ENCODE data around the gene PCCA. TPM values are rescaled to one million over a fixed set of nuclear protein-coding genes. Genes with fewer than 3 reads are reported as not detected.

PCCA gene
- total RNA-seq, 1 experiment from 2014 or later, result 14.8 TPM

DNA sequence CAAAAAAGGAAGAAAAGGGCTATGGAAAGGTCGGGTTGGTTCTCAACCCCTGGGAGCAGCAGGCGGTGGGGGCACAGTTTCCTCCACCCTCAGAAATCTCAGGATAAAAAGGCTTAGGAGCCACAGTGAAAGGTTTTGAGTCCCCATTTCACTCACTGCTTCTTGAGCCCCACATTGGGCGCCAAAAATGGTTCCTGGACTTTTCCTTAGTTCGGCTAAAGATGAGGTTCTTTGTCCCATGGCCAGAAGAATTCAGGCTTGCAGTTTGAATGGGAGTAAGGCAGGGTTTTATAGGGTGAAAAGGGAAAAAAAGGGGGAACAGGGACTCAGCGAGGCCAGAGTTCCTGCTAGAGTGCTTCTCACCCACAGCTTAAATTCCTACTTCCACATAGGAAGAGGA lies 320.2 kb downstream of the PCCA start:
- no peak for DNase-seq (ENCODE audit: low spot score)

GRCh38 chr13:100423375-100423774 lies 334.5 kb downstream of the PCCA start:
- no peak for DNase-seq (ENCODE audit: low spot score)

GRCh38 chr13:100428986-100429385 lies 340.1 kb downstream of the PCCA start:
- DNase-seq (ENCODE audit: low spot score), result no peak

- no peak for DNase-seq (ENCODE audit: low spot score)
Observed at GRCh38 chr13:100432611-100433010, 343.7 kb downstream of the PCCA start.

- DNase-seq (ENCODE audit: low spot score), result no peak
Observed at GRCh38 chr13:100433475-100433874, 344.6 kb downstream of the PCCA start.

DNA sequence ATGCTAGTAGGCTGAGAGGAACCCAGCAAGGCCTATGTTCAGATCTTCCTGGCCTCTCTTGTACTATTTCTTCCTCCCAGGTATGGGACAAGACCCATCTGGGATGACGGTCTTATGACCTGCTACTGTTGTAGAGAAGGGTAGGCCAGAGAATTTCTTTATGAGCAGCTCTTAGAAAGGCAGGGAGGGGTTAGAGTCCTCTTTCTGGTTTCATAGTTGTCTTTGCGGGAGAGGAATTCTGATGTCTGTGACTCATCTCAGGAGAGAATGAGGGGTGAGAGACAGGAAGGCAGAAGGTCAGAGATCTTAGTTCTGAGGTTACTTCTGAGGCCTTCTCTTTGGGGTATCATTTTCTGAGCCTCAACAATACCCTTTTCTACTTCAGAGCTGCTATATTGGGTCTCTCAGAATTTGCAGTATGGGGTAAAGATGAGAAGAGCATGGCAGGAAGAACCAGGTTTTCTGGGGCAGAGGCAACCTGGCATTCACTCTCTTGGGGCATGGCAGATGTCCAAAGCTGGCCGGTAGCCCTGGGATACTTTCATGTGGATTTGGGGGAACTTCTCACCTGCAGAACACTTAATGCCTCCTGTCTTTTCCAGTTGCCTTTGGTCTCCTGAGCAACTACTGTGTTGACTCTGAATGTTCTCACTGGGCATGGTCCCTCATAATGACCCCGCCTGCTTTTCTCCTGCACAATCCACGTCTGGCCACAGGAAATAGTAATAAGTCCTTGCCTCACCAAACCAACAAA lies 345.3 kb downstream of the PCCA start:
- no peak for DNase-seq (ENCODE audit: low spot score)

- no peak for DNase-seq (ENCODE audit: low spot score)
Observed at GRCh38 chr13:100436099-100436498, 347.2 kb downstream of the PCCA start.

DNA sequence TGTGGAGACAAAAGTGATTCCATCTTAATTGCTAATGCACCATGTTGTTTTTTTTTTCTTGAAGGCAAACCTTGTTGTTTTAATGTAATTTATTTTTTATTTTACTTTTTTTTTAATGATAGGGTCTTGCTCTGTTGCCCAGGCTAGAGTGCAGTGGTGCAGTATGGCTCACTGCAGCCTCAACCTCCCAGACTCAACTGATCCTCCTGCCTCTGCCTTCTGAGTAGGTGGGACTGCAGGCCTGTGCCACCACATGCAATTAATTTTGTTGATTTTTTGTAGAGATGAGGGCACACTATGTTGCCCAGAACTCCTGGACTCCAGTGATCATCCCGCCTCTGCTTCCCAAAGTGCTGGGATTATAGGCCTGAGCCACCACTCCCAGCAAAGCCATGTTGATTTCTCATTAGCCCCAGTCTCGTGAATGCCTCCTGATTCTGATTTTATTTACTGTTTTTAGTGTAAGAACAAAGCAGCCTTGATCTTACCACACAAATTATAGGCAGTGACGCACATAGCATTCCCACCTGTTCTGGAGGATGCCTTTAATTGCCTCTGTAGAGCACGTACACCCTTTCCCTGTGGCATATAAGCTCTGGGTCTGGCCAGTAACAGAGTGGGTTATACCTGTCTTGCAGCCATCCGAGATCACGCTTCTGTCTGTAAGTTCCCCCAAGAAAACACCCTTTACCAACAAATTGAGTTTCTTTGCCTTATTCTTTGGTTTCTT lies 349.3 kb downstream of the PCCA start:
- DNase-seq (ENCODE audit: low spot score), result no peak

DNA sequence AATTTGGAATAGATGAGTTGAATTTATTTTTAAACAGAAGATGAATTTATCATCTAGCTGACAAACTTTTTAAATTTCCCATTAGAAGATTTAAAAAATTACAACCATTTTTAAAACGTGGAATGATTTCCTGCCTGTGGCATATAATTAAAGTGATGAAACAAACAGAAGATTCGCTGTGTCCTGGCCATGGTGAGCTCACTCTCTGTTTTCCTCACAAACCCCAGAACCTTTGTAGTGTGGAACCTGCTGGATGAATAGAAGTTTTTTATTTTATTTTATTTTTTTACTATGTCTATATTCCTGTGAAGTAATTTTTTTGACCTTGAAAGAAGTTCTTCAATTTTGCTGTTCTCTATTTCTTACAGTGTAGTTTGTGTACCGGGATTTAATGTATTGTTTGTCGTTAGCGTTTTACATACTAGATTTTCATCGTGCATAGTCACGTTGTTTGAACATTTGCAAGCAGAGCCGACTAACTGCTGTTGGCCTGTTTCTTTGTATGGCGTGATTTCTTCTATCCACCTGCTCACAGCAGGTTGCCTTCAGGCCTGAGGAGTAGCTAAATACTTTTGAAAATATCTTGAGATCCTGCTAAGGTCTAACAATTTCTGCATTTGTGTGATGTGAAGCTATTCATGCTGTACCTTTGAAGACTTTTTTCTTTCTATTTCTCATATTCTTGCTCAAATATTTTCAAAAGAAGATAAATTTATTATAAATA lies 350.5 kb downstream of the PCCA start:
- DNase-seq (ENCODE audit: low spot score), result no peak

- DNase-seq (ENCODE audit: low spot score), result no peak
Observed at GRCh38 chr13:100440751-100441425, 352.0 kb downstream of the PCCA start.

- DNase-seq (ENCODE audit: low spot score), result no peak
Observed at GRCh38 chr13:100442095-100442832, 353.4 kb downstream of the PCCA start.

DNA sequence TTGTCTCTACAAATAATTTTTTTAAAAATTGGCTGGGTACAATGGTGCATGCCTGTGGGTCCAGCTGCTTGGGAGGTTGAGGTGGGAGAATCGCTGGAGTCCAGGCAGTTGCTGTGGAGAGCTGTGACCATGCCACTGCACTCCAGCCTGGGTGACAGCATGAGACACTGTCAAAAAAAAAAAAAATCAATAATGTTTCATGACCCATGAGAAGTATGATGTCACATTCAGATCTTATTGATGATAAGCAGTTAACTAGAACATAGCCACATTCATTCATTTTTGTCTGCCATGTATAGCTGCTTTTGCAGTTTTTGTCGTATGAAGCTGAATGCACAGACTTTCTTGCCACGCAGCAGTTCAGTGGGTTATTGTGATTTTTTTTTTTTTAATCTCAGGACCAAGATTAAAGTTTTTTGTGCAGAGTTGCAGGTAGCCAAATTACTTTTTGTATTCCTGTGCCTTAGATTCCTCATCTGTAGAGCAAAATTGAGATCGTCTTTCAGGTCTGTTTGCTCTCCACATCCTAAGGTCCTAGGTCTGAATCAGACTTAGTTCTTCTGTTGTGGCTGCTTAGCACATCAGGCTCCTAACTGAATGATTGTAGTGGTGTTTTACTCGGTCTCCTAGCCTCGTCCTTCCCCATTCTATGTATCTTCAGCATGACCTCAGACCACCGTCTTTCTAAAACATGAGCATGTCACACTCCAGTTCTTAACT lies 354.5 kb downstream of the PCCA start:
- no peak for DNase-seq (ENCODE audit: low spot score)

DNA sequence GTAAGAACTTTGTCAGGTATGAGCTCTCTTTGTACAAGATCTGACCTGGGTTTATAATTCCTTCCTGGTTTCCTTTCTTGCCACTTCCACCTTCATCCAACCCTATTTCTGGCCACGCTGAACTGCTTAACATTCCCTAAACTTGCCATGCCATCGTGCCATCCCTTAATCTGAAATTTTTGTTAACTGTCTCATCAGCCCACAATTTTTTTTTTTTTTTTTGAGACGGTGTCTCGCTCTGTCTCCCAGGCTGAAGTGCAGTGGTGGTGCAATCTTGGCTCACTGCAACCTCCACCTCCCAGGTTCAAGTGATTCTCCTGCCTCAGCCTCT lies 355.1 kb downstream of the PCCA start:
- DNase-seq (ENCODE audit: low spot score), result no peak

GRCh38 chr13:100447831-100448230 lies 358.9 kb downstream of the PCCA start:
- no peak for DNase-seq (ENCODE audit: low spot score)

DNA sequence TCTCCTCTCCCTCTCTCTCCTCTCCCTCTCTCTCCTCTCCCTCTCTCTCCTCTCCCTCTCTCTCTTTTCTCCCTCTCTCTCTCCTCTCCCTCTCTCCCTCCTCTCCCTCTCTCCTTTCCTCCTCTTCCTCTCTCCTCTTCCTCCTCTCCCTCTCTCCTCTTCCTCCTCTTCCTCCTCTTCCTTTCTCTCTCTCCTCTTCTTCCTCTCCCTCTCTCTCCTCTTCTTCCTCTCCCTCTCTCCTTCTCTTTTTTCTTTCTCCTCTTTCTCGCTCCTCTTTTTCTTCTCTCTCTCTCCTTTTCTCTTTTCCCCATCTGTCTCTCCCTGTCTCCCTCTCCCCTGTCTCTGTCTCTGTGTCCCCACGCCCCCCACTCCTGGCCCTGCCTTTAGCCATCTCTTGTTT lies 363.0 kb downstream of the PCCA start:
- DNase-seq (ENCODE audit: low spot score), result no peak

DNA sequence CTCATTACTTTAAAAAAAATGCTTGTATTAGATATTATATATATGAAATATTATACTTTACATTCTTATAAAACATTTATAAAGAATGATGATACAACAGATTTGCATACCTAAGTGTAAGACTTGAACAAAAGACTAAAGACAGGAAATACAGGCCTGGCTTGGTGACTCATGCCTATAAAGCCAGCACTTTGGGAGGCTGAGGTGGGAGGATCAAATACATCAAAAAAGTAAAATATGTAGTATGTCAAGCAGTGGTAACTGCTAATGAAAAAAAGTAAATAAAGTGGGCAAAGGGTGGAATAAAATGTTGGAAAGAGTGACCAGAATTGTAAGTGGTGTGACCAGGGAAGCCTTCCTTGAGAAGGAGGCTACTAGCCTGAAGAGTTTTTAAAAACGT lies 366.0 kb downstream of the PCCA start:
- DNase-seq (ENCODE audit: low spot score), result peak; percentile 57

DNA sequence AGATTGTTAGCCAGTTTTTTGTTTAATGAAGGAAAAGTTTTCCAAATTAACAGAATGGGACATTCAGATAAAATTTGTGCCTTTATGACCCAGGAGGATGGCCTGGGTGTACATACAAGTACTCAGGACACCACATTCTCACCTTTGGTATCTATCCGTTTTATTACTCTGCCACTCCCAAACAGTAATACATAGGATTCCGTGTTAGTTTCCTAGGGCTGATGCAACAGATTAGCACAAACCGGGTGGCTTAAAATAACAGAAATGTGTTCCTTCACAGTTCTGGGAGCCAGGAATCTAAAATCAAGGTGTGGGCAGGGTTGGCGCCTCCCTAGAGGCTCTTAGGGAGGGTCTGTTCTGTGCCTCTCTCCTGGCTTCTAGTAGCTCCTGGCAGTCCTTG lies 369.8 kb downstream of the PCCA start:
- DNase-seq (ENCODE audit: low spot score), result no peak

DNA sequence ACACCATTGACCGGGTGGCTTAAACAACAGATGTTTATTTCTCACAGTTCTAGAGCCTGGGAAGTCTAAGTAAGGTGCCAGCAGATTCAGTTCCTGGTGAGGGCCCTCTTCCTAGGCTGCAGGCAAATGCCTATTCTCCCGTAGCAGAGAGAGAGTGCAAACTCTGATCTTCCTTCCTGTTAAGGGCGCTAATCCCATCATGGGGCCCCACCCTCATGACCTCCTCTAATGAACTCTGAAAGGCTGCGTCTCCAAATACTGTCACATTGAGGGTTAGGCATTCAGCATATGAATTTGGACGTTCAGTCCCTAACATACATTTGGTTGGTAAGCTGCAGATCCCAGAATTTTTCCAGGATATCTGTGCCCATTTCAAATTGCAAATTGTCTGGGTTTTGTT lies 370.9 kb downstream of the PCCA start:
- no peak for DNase-seq (ENCODE audit: low spot score)

DNA sequence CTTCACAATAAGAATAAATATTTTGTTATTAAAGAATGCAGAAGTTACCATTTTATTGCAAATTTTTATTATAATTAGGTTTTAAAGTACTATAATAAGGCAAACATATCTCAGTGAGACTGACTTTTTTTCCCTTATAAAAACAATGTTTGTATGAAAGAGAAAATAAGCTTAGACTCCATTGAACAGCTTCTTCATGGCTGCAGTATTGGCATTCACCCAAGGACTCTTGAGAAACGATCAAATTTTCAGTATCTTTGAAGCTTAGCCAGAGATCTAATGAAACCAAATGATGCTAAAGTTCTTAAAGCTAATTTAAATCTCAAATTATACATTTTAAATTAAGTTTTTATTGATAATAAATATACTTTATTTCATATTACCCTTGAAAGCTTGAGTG lies 371.4 kb downstream of the PCCA start:
- no peak for DNase-seq (ENCODE audit: low spot score)

DNA sequence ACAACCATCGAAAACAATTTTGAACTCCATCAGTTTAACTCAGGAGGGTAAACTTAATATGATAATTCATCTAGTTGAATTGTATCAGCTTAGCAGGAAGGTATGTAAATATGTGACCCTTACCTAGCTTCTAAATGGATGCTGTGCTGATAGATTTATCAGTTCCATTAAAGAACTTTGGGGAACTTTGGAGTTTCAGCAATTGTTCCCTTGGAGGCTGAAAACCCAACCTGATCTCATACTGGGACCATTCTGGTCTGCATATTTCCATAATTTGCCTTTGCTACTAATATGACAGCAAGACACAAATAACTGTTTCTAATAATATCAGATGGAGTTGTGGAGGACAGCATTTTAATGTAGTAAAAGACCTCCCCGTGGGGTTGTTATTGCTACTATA lies 371.9 kb downstream of the PCCA start:
- DNase-seq (ENCODE audit: low spot score), result no peak
